Nephron (organoid): ENCODE data around the gene ITGB1BP1.
A peak's percentile ranks its signal among the peaks of the same experiment; 100 is the strongest.

ENCODE experiments used
- H3K27ac Mint-ChIP-seq, 3 experiments: 2 replicates each; pipeline ENCODE4 v1.8.0; 2020; ENCODE audit warnings: mixed read lengths in 3 of 3, mild to moderate bottlenecking in 2 of 3, moderate library complexity in 1 of 3
- H3K27me3 Mint-ChIP-seq: 2 replicates; pipeline ENCODE4 v1.8.0; 2021; ENCODE audit warnings: low read depth, mild to moderate bottlenecking, moderate library complexity, mixed read lengths
- H3K36me3 Mint-ChIP-seq: 2 replicates; pipeline ENCODE4 v1.8.0; 2020; ENCODE audit warnings: low read depth, mixed read lengths
- H3K4me1 Mint-ChIP-seq: 2 replicates; pipeline ENCODE4 v1.8.0; 2020; ENCODE audit warnings: mixed read lengths
- H3K4me3 Mint-ChIP-seq, 3 experiments: 2 replicates each; pipeline ENCODE4 v1.8.0; 2020; ENCODE audit warnings: mild to moderate bottlenecking in 3 of 3, mixed read lengths in 3 of 3, moderate library complexity in 2 of 3
- H3K9me3 Mint-ChIP-seq: 2 replicates; pipeline ENCODE4 v1.8.0; 2020; ENCODE audit warnings: mixed read lengths
- CTCF ChIP-seq, 3 experiments: fragments of 200-600 bp; sonication (generic); IDR thresholded peaks; one replicate each; pipeline ENCODE4 v1.5.0; 2021; ENCODE audit warnings: antibody characterized with exemption in 3 of 3; ENCODE audit not compliant: unreplicated experiment in 3 of 3

Gene ITGB1BP1

DNA sequence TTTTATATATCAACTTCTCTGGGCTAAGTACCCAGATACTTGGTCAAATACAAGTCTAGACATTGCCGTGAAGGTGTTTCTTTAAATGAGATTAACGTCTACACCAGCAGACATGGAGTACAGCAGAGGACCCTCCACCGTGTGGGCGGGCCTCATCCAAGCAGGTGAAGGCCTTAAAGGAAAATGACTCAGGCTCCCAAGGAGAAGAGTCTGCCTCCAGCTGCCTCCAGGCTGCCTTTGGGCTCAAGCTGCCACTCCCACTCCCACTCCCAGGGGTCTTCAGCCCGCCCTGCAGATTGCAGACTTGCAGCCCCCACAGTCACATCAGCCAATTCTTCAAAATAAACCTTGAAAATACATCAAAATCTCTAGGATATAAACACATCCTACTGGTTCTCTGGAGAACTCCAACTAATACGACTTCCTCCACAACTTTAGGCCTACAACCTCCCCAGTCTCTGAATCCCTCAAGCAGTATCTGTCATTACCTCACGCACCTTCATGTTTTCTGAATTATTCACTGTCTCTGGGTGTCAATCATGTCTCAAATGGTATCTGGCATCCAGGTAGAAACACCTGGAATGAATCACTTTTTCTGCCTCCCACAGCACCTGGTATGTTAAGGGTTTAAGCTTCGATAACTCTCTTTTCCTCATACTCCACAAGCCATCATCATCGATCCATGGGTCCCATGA is 6.9 kb downstream of the ITGB1BP1 start:
- Mint-ChIP-seq H3K4me3 (no peak overlapping the region), H3K27ac (peak overlapping the region in 2 of 3 experiments; percentile 3 to 56), H3K9me3 (no peaks in the 10 kb centered on the region), H3K27me3 (no peaks in the 10 kb centered on the region), H3K4me1 (peaks cover 25% of the 10 kb centered on the region), H3K36me3 (peaks cover 36% of the 10 kb centered on the region)
- no peak for TF ChIP-seq CTCF (IDR thresholded peaks at IDR 0.05; ENCODE audit: unreplicated experiment in 3 of 3)

GRCh38 chr2:9415516-9416169 is 7.7 kb downstream of the ITGB1BP1 start:
- peak overlapping the region in 1 of 3 experiments; percentile 56 for H3K27ac Mint-ChIP-seq
- H3K4me1 Mint-ChIP-seq, result peaks cover 23% of the 10 kb centered on the region
- H3K4me3 Mint-ChIP-seq, result no peak overlapping the region
- peaks cover 43% of the 10 kb centered on the region for H3K36me3 Mint-ChIP-seq
- no peaks in the 10 kb centered on the region for H3K9me3 Mint-ChIP-seq
- H3K27me3 Mint-ChIP-seq, result no peaks in the 10 kb centered on the region
- no peak for TF ChIP-seq CTCF (IDR thresholded peaks at IDR 0.05; ENCODE audit: unreplicated experiment in 3 of 3)

DNA sequence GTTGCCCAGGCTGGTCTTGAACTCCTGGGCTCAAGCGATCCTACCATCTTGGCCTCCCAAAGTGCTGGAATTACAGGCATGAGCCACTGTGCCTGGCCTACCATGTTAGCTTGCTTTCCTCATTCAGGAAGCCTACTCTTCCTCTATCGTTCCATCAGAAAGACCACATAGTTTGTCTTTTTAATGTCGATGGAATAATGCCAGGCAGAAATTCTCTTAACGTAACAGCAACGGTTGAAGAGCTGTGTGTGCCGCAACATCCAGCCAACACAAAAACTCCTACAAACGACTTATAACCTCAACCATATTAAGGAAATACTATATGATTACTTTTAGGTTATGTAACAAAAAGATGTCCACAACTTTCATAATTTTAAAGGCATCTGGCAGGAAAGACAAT is 10.5 kb downstream of the ITGB1BP1 start:
- Mint-ChIP-seq H3K27me3 (no peaks in the 10 kb centered on the region), H3K4me3 (no peak overlapping the region), H3K36me3 (peaks cover 47% of the 10 kb centered on the region), H3K27ac (peak overlapping the region in 1 of 3 experiments; percentile 44), H3K9me3 (no peaks in the 10 kb centered on the region), H3K4me1 (peaks cover 10% of the 10 kb centered on the region)
- TF ChIP-seq CTCF (IDR thresholded peaks at IDR 0.05; ENCODE audit: unreplicated experiment in 3 of 3), result no peak

DNA sequence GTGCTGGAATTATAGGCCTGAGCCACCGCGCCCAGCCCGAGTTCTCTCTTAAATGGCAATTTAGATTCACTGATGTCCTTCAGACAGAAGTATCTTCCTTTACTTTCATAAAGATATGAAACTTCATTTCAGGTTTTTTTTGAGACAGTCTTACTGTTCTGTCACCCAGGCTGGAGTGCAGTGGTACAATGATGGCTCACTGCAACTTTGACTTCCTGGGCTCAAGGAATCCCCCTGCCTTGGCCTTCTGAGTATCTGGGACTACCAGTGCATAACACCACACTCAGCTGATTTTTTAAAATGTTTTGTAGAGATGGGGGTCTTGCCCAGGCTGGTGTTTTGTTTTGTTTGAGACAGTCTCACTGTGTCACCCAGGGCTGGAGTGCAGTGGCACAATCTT is 13.2 kb downstream of the ITGB1BP1 start:
- H3K4me1 Mint-ChIP-seq, result no peaks in the 10 kb centered on the region
- H3K4me3 Mint-ChIP-seq, result no peak overlapping the region
- no peak for TF ChIP-seq CTCF (IDR thresholded peaks at IDR 0.05; ENCODE audit: unreplicated experiment in 3 of 3)
- no peak overlapping the region for H3K27ac Mint-ChIP-seq
- H3K36me3 Mint-ChIP-seq, result peaks cover 45% of the 10 kb centered on the region
- H3K27me3 Mint-ChIP-seq, result no peaks in the 10 kb centered on the region
- H3K9me3 Mint-ChIP-seq, result no peaks in the 10 kb centered on the region

GRCh38 chr2:9408641-9409151 is 14.6 kb downstream of the ITGB1BP1 start:
- no peaks in the 10 kb centered on the region for H3K4me1 Mint-ChIP-seq

More at GRCh38 chr2:9408641-9409151, 14.6 kb downstream of the ITGB1BP1 start:
- Mint-ChIP-seq H3K4me3 (no peak overlapping the region), H3K27ac (peak overlapping the region; percentile 7 to 80 (median 32)), H3K9me3 (no peaks in the 10 kb centered on the region), H3K36me3 (peaks cover 43% of the 10 kb centered on the region), H3K27me3 (no peaks in the 10 kb centered on the region)
- no peak for TF ChIP-seq CTCF (IDR thresholded peaks at IDR 0.05; ENCODE audit: unreplicated experiment in 3 of 3)
